SJSA1 (cell line): ENCODE data around the gene MTF2. TPM values are rescaled to one million over a fixed set of nuclear protein-coding genes. Genes with fewer than 3 reads are reported as not detected.
"Not testable (repeated sequence)": the region's sequence is repeated elsewhere in the genome, so short reads cannot be mapped to it uniquely, and the experiment has no call there.

Experiments used
- DNase-seq, 2 experiments: peaks; one replicate each; pipeline ENCODE4 v3.0.0-alpha.2; 2015 to 2020; ENCODE audit warnings: low spot score in 2 of 2, low read depth in 1 of 2
- H3K27ac ChIP-seq: fragments of 250-450 bp; sonication (Bioruptor Pico); 2 replicates; pipeline ENCODE4 v1.5.1; 2020; ENCODE audit warnings: mild to moderate bottlenecking, moderate library complexity
- H3K27me3 ChIP-seq: fragments of 250-450 bp; sonication (Bioruptor Pico); replicated peaks from 2 replicates; pipeline ENCODE4 v1.5.1; 2020; ENCODE audit warnings: mild to moderate bottlenecking, moderate library complexity
- H3K36me3 ChIP-seq: fragments of 250-450 bp; sonication (Bioruptor Pico); 2 replicates; pipeline ENCODE4 v1.5.1; 2020; ENCODE audit warnings: mild to moderate bottlenecking
- H3K4me1 ChIP-seq: fragments of 250-450 bp; sonication (Bioruptor Pico); replicated peaks from 2 replicates; pipeline ENCODE4 v1.6.1; 2021; ENCODE audit warnings: mild to moderate bottlenecking
- H3K4me3 ChIP-seq: fragments of 250-450 bp; sonication (Bioruptor Pico); 2 replicates; pipeline ENCODE4 v1.5.1; 2020; ENCODE audit warnings: mild to moderate bottlenecking
- H3K9me3 ChIP-seq: fragments of 250-450 bp; sonication (Bioruptor Pico); replicated peaks from 2 replicates; pipeline ENCODE4 v1.5.1; 2020; ENCODE audit warnings: mild to moderate bottlenecking
- total RNA-seq: library from RNA; depleted of rRNA; stranded (reverse); fragments of >200 nt; shearing (Covaris generic); gene quantifications from 2 replicates; pipeline ENCODE4 v1.2.3, GENCODE V29; 2014; rRNA removed

Gene MTF2
- 45.0 and 45.8 TPM in 2 replicates for total RNA-seq

GRCh38 chr1:93078986-93079654 lies at the start of gene MTF2:
Gene MTF2 (plus strand): TSS chr1:93079283. CDS start chr1:93079527, 244 bp downstream.
- H3K9me3 ChIP-seq: no peaks in the 10 kb centered on the region
- H3K4me3 ChIP-seq: peak within 1 kb of the TSS; percentile 78
- H3K4me1 ChIP-seq: peaks cover 19% of the 10 kb centered on the region
- no peaks in the 10 kb centered on the region for H3K27me3 ChIP-seq
- DNase-seq: peak; percentile 96
- peak within 1 kb of the TSS; percentile 82 for H3K27ac ChIP-seq
- peaks cover 20% of the 10 kb centered on the region for H3K36me3 ChIP-seq

GRCh38 chr1:93029317-93029716 lies 49.8 kb upstream of the MTF2 start:
- H3K27me3 ChIP-seq: peaks cover 16% of the 10 kb centered on the region; the same call in 1 of the 2 replicates
- H3K27ac ChIP-seq: no peak overlapping the region
- H3K36me3 ChIP-seq: no peaks in the 10 kb centered on the region
- no peak for DNase-seq
- H3K4me3 ChIP-seq: no peak overlapping the region
- H3K9me3 ChIP-seq: no peaks in the 10 kb centered on the region
- H3K4me1 ChIP-seq: no peaks in the 10 kb centered on the region

GRCh38 chr1:93030191-93030590 lies 48.9 kb upstream of the MTF2 start:
- not testable (repeated sequence) for DNase-seq, H3K36me3 ChIP-seq, H3K4me1 ChIP-seq, H3K4me3 ChIP-seq, H3K9me3 ChIP-seq, H3K27ac ChIP-seq
- peaks cover 16% of the 10 kb centered on the region; the same call in 1 of the 2 replicates for H3K27me3 ChIP-seq

- H3K36me3 ChIP-seq: no peaks in the 10 kb centered on the region
- H3K27ac ChIP-seq: no peak overlapping the region
- H3K27me3 ChIP-seq: peaks cover 16% of the 10 kb centered on the region; the same call in 1 of the 2 replicates
- no peak for DNase-seq
- no peaks in the 10 kb centered on the region for H3K9me3 ChIP-seq
- no peak overlapping the region for H3K4me3 ChIP-seq
- H3K4me1 ChIP-seq: no peaks in the 10 kb centered on the region
These were observed 47.4 kb upstream of the MTF2 start for GRCh38 chr1:93031711-93032110.

GRCh38 chr1:93033029-93033428 lies 46.1 kb upstream of the MTF2 start:
- Histone ChIP-seq H3K4me1 (no peaks in the 10 kb centered on the region), H3K27me3 (peaks cover 8% of the 10 kb centered on the region; the same call in 1 of the 2 replicates), H3K9me3 (no peaks in the 10 kb centered on the region), H3K4me3 (no peak overlapping the region), H3K36me3 (no peaks in the 10 kb centered on the region), H3K27ac (no peak overlapping the region)
- DNase-seq: no peak

- Histone ChIP-seq H3K36me3 (no peaks in the 10 kb centered on the region), H3K27me3 (peaks cover 8% of the 10 kb centered on the region; the same call in 1 of the 2 replicates), H3K27ac (no peak overlapping the region), H3K4me1 (no peaks in the 10 kb centered on the region), H3K9me3 (no peaks in the 10 kb centered on the region), H3K4me3 (no peak overlapping the region)
- DNase-seq: no peak
These were observed 45.3 kb upstream of the MTF2 start for GRCh38 chr1:93033785-93034184.

GRCh38 chr1:93034397-93034796 lies 44.7 kb upstream of the MTF2 start:
- Histone ChIP-seq H3K9me3 (no peaks in the 10 kb centered on the region), H3K36me3 (no peaks in the 10 kb centered on the region), H3K4me3 (no peak overlapping the region), H3K27ac (no peak overlapping the region), H3K27me3 (0 out of 2 replicates have a peak, but pooled peaks cover 3% of the 10 kb centered on the region), H3K4me1 (no peaks in the 10 kb centered on the region)
- no peak for DNase-seq

- DNase-seq: no peak
- no peak overlapping the region for H3K27ac ChIP-seq
- H3K27me3 ChIP-seq: 0 out of 2 replicates have a peak, but pooled peaks cover 3% of the 10 kb centered on the region
- no peak overlapping the region for H3K4me3 ChIP-seq
- no peaks in the 10 kb centered on the region for H3K4me1 ChIP-seq
- no peaks in the 10 kb centered on the region for H3K36me3 ChIP-seq
- H3K9me3 ChIP-seq: no peaks in the 10 kb centered on the region
These were observed 42.4 kb upstream of the MTF2 start for GRCh38 chr1:93036672-93037071.

GRCh38 chr1:93042187-93043056 lies 36.7 kb upstream of the MTF2 start:
- no peaks in the 10 kb centered on the region for H3K36me3 ChIP-seq
- DNase-seq: no peak
- H3K27ac ChIP-seq: no peak overlapping the region
- H3K4me3 ChIP-seq: no peak overlapping the region
- no peaks in the 10 kb centered on the region for H3K4me1 ChIP-seq
- no peaks in the 10 kb centered on the region for H3K9me3 ChIP-seq
- H3K27me3 ChIP-seq: no peaks in the 10 kb centered on the region

- no peak overlapping the region for H3K4me3 ChIP-seq
- DNase-seq: no peak
- no peaks in the 10 kb centered on the region for H3K4me1 ChIP-seq
- H3K9me3 ChIP-seq: no peaks in the 10 kb centered on the region
- H3K27ac ChIP-seq: no peak overlapping the region
- H3K36me3 ChIP-seq: no peaks in the 10 kb centered on the region
- H3K27me3 ChIP-seq: no peaks in the 10 kb centered on the region
These were observed 36.0 kb upstream of the MTF2 start for GRCh38 chr1:93043057-93043557.

GRCh38 chr1:93047618-93048017 lies 31.5 kb upstream of the MTF2 start:
- no peaks in the 10 kb centered on the region for H3K27me3 ChIP-seq
- no peak overlapping the region for H3K4me3 ChIP-seq
- no peaks in the 10 kb centered on the region for H3K36me3 ChIP-seq
- DNase-seq: no peak
- H3K4me1 ChIP-seq: no peaks in the 10 kb centered on the region
- H3K27ac ChIP-seq: no peak overlapping the region
- H3K9me3 ChIP-seq: no peaks in the 10 kb centered on the region

GRCh38 chr1:93051961-93052360 lies 27.1 kb upstream of the MTF2 start:
- no peaks in the 10 kb centered on the region for H3K27me3 ChIP-seq
- H3K36me3 ChIP-seq: no peaks in the 10 kb centered on the region
- no peaks in the 10 kb centered on the region for H3K4me1 ChIP-seq
- H3K4me3 ChIP-seq: no peak overlapping the region
- H3K27ac ChIP-seq: no peak overlapping the region
- DNase-seq: no peak
- no peaks in the 10 kb centered on the region for H3K9me3 ChIP-seq

GRCh38 chr1:93056214-93056613 lies 22.9 kb upstream of the MTF2 start:
- no peaks in the 10 kb centered on the region for H3K9me3 ChIP-seq
- DNase-seq: no peak
- H3K4me3 ChIP-seq: no peak overlapping the region
- H3K27ac ChIP-seq: no peak overlapping the region
- no peaks in the 10 kb centered on the region for H3K4me1 ChIP-seq
- no peaks in the 10 kb centered on the region for H3K36me3 ChIP-seq
- no peaks in the 10 kb centered on the region; the same call in 1 of the 2 replicates for H3K27me3 ChIP-seq

GRCh38 chr1:93056649-93057048 lies 22.4 kb upstream of the MTF2 start:
- DNase-seq: no peak
- no peaks in the 10 kb centered on the region for H3K9me3 ChIP-seq
- no peak overlapping the region for H3K4me3 ChIP-seq

More at GRCh38 chr1:93056649-93057048, 22.4 kb upstream of the MTF2 start:
- H3K27ac ChIP-seq: no peak overlapping the region
- no peaks in the 10 kb centered on the region; the same call in 1 of the 2 replicates for H3K27me3 ChIP-seq
- H3K36me3 ChIP-seq: no peaks in the 10 kb centered on the region
- H3K4me1 ChIP-seq: no peaks in the 10 kb centered on the region
